ENCODE data around the gene TNIP1.
A peak's percentile ranks its signal among the peaks of the same experiment; 100 is the strongest.

TNIP1 gene

GRCh38 chr5:151086192-151086869 is 5.5 kb upstream of the TNIP1 start:
- H3K4me3 ChIP-seq (ENCODE audit: low read depth, low read length): peak overlapping the region; percentile 32
- no peak for DNase-seq (ENCODE audit: low read depth)

DNA sequence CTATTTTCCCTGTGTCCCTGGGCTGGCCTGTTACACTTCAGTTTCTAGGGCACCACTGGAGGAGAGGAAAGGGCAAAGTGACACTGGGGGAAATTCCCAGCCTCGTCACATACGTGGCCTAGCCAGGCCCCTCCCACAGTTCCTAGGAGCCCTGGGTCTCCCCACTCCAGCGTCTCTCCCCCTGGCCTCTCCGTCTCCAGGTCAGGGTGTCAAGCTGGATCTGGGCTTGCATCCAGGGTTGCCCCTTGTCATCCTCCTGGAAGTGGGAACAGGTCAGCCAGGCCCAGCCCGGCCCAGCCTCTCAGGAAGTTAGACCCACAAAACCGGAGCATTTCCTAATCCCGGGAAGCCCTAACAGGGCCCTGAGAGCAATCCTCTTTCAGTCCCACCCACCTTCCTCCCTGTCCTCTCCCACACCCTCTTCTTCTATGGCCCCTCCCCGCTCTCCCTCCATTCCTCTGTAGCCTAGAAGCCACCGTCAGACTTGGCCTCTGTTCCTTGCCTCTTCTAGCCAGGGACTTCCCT is 4.7 kb upstream of the TNIP1 start:
- no peak overlapping the region for H3K4me3 ChIP-seq (ENCODE audit: low read depth, low read length)
- no peak for DNase-seq (ENCODE audit: low read depth)

- no peak for DNase-seq (ENCODE audit: low read depth)
- no peak overlapping the region for H3K4me3 ChIP-seq (ENCODE audit: low read depth, low read length)
Measured at GRCh38 chr5:151084363-151084762, 3.5 kb upstream of the TNIP1 start.

DNA sequence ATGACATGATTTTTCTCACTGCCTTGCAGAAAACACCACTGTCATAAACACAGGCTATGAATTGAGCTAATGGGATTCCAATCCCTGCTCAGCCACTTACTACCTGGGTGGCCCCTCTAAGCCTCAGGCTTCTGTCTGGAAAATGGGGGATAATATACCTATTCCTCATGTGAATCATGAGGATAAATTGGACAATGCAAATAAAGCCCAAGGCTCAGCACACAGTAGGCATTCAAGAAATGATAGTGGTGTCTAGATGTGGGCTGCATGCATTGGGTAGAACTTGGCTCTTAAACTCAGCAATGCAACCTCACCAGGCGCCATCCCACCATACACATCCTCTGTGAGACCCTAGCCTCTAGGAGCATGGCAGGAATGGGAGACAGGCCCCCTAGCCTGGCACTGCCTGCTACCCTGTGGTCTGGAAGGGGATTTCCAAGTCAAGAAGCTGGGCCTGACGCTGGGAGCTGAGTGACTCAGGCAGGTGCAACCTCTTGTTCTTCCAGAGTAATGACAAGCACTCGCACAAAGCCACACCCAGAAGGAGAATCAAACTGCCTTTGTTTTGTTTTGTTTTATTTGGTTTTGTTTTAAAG is 2.3 kb upstream of the TNIP1 start:
- no peak for DNase-seq (ENCODE audit: low read depth)
- no peak overlapping the region for H3K4me3 ChIP-seq (ENCODE audit: low read depth, low read length)

GRCh38 chr5:151082282-151082902 is 1.6 kb upstream of the TNIP1 start:
- peak overlapping the region; percentile 87 for H3K4me3 ChIP-seq (ENCODE audit: low read depth, low read length)

DNA sequence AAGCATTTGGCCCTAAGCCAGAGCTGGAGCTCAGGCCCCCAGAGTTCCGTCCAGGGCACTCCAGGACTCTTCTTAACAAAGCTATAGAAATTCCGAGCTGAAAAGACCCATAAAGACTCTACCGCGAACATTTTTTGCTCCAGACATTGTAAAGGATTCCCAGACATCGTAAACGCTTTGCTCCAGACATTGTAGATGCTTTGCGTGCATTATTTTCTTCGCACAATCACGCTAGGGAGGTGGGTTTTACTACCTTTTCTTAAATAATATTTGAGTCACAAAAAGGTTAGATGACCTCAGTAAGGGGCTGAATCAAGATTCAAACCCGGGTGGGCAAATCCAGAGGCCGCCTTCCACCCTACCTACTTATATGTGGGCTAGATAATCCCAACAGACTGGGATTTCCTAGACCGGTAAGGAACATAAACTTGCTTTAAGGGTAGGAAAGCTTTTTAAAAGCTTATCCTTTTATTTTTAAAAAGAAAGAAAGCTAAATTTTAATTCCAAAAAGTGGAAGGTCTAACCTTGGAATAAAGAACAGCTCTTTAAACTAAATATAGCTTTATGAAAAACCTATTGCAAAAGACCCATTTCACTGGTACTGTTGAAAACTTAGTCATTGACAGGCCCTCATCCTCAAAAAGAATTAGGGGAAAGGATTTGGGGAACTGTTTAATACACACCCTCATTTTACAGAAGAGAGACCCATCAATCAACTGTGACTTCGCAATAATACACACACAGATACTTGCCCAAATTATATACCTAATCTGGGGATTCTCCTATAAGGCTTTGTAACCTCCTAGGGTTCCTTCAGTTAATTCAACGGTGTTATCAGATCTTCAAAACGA is 822 bp upstream of the TNIP1 start:
- no peak for DNase-seq (ENCODE audit: low read depth)

More at GRCh38 chr5:151082282-151082902, 1.6 kb upstream of the TNIP1 start:
- DNase-seq (ENCODE audit: low read depth): no peak

DNA sequence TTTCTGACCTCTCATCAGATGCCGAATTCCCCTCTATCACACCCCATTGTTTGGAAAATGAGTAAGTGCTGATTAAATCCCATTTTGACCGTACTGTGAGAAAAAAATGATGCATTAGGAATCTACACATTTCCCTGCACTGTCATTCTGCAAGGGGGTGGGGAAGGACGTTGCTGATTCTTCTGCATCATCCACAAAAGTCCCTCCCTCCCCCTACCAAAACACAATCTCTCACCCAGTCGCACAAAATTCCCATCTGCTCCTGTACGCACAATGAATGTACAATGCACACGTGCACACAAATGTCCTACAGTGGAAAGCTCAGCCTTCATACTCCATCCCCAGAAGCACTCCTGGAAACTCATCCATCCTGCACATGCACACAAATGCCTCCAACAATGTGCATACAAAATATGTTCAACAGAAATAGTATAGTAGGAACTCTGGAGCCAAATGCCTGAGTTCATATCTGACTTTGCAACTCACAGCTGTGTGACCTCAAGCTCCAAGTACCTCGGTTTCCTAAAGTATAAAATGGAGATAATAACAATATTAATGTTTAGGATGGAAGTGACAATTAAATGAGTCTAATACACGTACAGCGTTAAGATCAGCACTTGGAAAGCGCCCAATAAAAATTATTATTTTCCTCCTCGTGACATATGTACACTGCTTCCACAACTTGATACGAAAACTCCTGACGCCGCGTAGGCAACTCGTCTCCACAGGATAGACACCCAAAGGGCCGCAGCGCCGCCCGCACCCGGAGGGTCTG is 809 bp downstream of the TNIP1 start:
- peak overlapping the region; percentile 87 for H3K4me3 ChIP-seq (ENCODE audit: low read depth, low read length)
- no peak for DNase-seq (ENCODE audit: low read depth)

More for the DNA sequence above, 822 bp upstream of the TNIP1 start:
- peak overlapping the region; percentile 87 for H3K4me3 ChIP-seq (ENCODE audit: low read depth, low read length)

- H3K4me3 ChIP-seq (ENCODE audit: low read depth, low read length): no peak overlapping the region
- no peak for DNase-seq (ENCODE audit: low read depth)
Measured at GRCh38 chr5:151078490-151079262, 2.2 kb downstream of the TNIP1 start.

- DNase-seq (ENCODE audit: low read depth): no peak
- H3K4me3 ChIP-seq (ENCODE audit: low read depth, low read length): no peak overlapping the region
Measured at GRCh38 chr5:151077967-151078366, 2.9 kb downstream of the TNIP1 start.

GRCh38 chr5:151077419-151077818 is 3.4 kb downstream of the TNIP1 start:
- H3K4me3 ChIP-seq (ENCODE audit: low read depth, low read length): no peak overlapping the region
- no peak for DNase-seq (ENCODE audit: low read depth)

GRCh38 chr5:151076616-151077015 is 4.2 kb downstream of the TNIP1 start:
- no peak for DNase-seq (ENCODE audit: low read depth)
- no peak overlapping the region for H3K4me3 ChIP-seq (ENCODE audit: low read depth, low read length)

- no peak for DNase-seq (ENCODE audit: low read depth)
- H3K4me3 ChIP-seq (ENCODE audit: low read depth, low read length): no peak overlapping the region
Measured at GRCh38 chr5:151075698-151076331, 5.0 kb downstream of the TNIP1 start.

GRCh38 chr5:151074557-151074956 is 6.3 kb downstream of the TNIP1 start:
- DNase-seq (ENCODE audit: low read depth): no peak
- no peak overlapping the region for H3K4me3 ChIP-seq (ENCODE audit: low read depth, low read length)

GRCh38 chr5:151073280-151073679 is 7.6 kb downstream of the TNIP1 start:
- H3K4me3 ChIP-seq (ENCODE audit: low read depth, low read length): no peak overlapping the region
- DNase-seq (ENCODE audit: low read depth): no peak

GRCh38 chr5:151072630-151073025 is 8.2 kb downstream of the TNIP1 start:
- no peak for DNase-seq (ENCODE audit: low read depth)
- H3K4me3 ChIP-seq (ENCODE audit: low read depth, low read length): no peak overlapping the region

DNA sequence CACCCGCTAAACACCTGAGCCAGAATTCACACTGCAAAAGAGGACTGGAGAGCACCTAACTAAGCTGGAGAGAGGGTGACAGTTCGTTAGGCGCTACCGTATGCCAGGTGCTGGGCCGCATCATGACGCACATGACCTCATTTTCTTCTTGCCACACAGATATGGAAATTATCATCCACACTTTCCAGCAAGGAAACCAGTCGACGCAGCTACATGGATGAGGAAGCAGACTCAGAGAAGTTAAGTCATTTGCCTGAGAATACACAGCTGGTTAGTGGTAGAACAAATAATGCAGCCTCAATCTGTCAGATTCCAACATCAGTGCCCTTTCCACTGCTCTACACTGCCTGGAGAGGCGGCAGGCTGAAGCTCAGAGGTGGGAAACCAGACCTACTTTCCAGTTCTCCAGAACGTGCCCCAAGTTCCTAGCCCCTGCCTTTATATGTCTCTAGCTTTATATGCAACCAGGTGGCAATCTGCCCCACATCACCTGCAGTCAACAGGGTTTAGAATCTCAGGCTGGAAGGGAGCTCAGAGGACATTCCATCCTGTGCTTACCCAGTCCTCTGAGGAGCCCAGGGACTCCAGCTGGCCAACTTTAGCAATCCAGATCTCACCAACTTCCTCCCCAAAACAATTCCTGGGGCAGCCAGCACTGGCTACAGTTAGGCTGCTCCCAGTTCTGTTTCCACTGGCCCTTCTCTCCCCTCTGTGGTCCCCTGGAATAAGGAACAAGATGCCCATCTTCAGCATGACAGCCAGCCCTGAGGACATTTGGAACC is 8.8 kb downstream of the TNIP1 start:
- no peak for DNase-seq (ENCODE audit: low read depth)
- no peak overlapping the region for H3K4me3 ChIP-seq (ENCODE audit: low read depth, low read length)

DNA sequence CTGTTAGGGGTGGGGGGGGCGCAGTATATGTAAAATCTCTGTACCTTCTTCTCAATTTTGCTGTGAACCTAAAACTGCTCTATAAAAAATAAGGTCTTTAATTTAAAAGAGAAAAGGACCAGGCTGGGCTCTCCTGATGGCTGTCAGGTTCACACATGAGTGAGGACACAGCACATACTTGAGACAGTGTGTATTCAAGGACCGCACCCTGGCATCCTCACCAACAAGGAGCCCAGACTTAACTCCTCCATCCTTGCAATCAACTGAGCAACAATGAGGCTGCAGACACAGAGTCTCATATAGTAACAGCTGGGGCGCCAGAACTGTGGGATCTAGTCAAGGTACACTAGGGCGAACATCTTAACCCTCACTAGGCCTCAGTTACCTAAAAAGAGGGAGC is 9.8 kb downstream of the TNIP1 start:
- no peak overlapping the region for H3K4me3 ChIP-seq (ENCODE audit: low read depth, low read length)
- DNase-seq (ENCODE audit: low read depth): no peak

Data from skeletal muscle cell (primary cell).